HL-60 (cell line): ENCODE results near the gene SUN5.

Experiments used
- DNase-seq, 2 experiments: peaks; one replicate each; pipeline ENCODE4 v3.0.0-alpha.2; 2010 to 2020; ENCODE audit warnings: low read depth in 1 of 2, low spot score in 1 of 2
- H3K27ac ChIP-seq: fragments of 250-450 bp; sonication (Bioruptor Pico); replicated peaks from 2 replicates; pipeline ENCODE4 v1.5.1; 2020; ENCODE audit warnings: mild to moderate bottlenecking, moderate library complexity
- H3K27me3 ChIP-seq: fragments of 250-450 bp; sonication (Bioruptor Pico); 2 replicates; pipeline ENCODE4 v1.5.1; 2021; ENCODE audit warnings: mild to moderate bottlenecking, moderate library complexity; ENCODE audit not compliant: insufficient read depth, poor library complexity, severe bottlenecking
- H3K4me3 ChIP-seq: replicated peaks from 2 replicates; pipeline ENCODE4 v1.5.1; 2011; ENCODE audit warnings: mild to moderate bottlenecking, control low read depth, low read length; ENCODE audit not compliant: insufficient read depth
- GABPA ChIP-seq: IDR thresholded peaks from 2 replicates; pipeline ENCODE4 v1.6.1; 2012; ENCODE audit warnings: low read depth
- POLR2AphosphoS5 ChIP-seq: IDR thresholded peaks from 2 replicates; pipeline ENCODE4 v1.6.1; 2012; ENCODE audit warnings: low read depth
- REST ChIP-seq: IDR thresholded peaks from 2 replicates; pipeline ENCODE4 v1.6.1; 2012; ENCODE audit warnings: low read depth; ENCODE audit not compliant: insufficient replicate concordance
- SPI1 ChIP-seq: IDR thresholded peaks from 2 replicates; pipeline ENCODE4 v1.6.1; 2012; ENCODE audit warnings: low read depth, mild to moderate bottlenecking, borderline replicate concordance
- TF ChIP-seq, protein P1 (sequence below): IDR thresholded peaks from one replicate; pipeline ENCODE4 v1.5.1; 2011; ENCODE audit warnings: low read length, control low read depth, inconsistent platforms; ENCODE audit not compliant: insufficient read depth

SUN5 gene

DNA sequence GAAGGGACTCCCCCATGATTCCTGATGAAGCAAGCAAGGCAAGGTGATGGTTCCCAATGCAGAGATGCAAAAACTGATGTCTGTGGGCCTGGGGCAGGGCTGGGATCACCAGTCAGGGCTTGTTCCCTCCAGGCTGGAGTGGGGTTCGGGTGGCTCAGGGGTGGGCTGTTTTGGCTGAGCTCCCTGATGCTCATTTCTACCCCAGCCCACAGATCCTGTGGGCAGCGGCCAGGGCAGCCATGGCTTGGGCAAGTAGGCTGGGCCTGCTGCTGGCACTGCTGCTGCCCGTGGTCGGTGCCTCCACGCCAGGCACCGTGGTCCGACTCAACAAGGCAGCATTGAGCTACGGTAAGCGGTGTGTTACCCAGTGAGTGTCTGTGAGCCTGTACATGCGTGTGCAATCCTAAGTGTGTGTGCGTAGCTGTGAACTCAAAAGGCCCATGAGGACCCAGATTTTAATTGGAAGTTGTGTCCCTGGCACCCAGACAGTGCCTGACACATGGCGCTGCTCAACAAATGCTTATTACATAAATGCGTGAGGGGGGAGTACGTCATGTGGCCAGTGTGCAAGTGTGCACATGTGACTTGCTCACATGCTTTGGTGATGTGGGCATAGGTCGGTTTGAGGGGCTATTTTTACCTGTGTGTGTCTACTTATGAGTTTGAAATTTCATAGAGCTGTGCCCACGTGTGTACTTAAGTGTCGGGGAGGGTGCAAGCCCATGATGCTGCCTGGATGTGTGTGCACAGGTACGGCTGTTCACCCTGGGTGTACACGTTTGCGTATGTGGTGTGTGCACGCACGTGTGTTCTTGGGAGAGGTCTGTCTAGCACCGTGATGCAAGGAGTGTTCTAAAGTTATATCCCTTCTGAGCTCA, 4.3 kb upstream of the SUN5 start:
- DNase-seq = no peak
- H3K27ac ChIP-seq = no peak overlapping the region
- H3K4me3 ChIP-seq = no peak overlapping the region
- no peaks in the 10 kb centered on the region for H3K27me3 ChIP-seq
- TF ChIP-seq REST (no peak), GABPA (no peak), POLR2AphosphoS5 (no peak)
- TF ChIP-seq, protein P1, sequence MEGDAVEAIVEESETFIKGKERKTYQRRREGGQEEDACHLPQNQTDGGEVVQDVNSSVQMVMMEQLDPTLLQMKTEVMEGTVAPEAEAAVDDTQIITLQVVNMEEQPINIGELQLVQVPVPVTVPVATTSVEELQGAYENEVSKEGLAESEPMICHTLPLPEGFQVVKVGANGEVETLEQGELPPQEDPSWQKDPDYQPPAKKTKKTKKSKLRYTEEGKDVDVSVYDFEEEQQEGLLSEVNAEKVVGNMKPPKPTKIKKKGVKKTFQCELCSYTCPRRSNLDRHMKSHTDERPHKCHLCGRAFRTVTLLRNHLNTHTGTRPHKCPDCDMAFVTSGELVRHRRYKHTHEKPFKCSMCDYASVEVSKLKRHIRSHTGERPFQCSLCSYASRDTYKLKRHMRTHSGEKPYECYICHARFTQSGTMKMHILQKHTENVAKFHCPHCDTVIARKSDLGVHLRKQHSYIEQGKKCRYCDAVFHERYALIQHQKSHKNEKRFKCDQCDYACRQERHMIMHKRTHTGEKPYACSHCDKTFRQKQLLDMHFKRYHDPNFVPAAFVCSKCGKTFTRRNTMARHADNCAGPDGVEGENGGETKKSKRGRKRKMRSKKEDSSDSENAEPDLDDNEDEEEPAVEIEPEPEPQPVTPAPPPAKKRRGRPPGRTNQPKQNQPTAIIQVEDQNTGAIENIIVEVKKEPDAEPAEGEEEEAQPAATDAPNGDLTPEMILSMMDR = no peak

DNA sequence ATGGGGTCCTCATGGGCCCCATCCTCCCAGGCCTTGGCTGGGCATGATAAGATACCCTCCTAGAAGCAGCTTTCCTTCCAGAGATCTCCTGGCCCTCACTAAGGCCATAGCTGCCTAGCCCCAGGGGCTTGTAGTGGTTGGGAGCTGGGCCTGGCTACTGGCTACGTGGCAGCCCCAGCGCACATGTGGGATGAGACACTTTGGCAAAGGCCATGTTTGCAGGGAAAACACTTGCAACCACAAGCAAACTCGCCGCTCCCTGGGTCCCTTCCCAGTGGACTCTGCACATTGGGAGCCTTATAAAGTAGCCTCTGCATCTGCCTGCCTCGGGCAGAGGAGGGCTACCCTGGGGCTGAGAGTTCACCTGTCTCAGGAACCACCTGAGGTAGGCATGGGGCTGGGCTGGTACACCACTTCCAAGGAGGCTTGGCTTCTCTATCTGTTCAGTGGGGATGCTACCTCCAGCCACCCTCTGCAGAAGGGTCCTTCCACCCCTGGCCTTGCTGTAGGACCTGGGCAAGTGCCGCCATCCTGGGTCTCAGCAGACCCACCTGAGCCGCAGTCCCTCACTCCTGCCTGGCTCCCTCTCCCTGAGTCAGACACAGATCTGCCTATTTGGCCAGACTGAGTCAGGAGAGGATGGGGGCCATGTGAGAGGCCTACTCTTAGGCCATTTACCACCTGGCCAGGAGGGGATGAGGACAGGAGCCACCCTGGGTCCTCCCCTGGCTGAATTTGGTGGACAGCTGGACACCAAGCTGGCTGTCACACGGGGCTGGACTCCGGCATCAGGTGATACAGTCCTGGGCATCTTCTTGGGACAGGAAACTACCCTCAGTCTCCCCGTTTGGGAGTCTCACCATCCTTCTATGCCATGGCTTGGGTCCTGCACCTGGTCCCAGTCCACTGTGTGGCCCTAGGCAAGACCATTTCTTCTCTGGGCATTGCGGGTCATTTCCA, 3.4 kb upstream of the SUN5 start, which contains the start of gene BPIFB2:
BPIFB2 (plus strand) TSS at position 329 of the 960 bp plus-strand sequence. CDS start 871 bp downstream, outside the sequence.
- H3K27ac ChIP-seq = no peak within 1 kb of the TSS

More for the DNA sequence above, 3.4 kb upstream of the SUN5 start, which contains the start of gene BPIFB2:
- H3K27me3 ChIP-seq = no peaks in the 10 kb centered on the region
- no peak for TF ChIP-seq GABPA
- TF ChIP-seq SPI1 = no peak
- TF ChIP-seq, protein P1 = no peak
- TF ChIP-seq POLR2AphosphoS5 = no peak
- no peak for TF ChIP-seq REST
- H3K4me3 ChIP-seq = no peak within 1 kb of the TSS
- DNase-seq = no peak
